GM12891 (cell line): ENCODE data around the gene GRAMD2A.

ENCODE experiments used
- PAX5 ChIP-seq: IDR thresholded peaks from 2 replicates; pipeline ENCODE4 v1.6.1; 2011; ENCODE audit warnings: low read length, moderate library complexity, mild to moderate bottlenecking; ENCODE audit not compliant: insufficient read depth, severe bottlenecking
- POLR2A ChIP-seq: IDR thresholded peaks from 2 replicates; pipeline ENCODE4 v1.6.1; 2011; ENCODE audit warnings: low read depth, low read length, control low read depth
- POLR2AphosphoS5 ChIP-seq: IDR thresholded peaks from 2 replicates; pipeline ENCODE4 v1.6.1; 2011; ENCODE audit warnings: low read depth, low read length, control low read depth

DNA sequence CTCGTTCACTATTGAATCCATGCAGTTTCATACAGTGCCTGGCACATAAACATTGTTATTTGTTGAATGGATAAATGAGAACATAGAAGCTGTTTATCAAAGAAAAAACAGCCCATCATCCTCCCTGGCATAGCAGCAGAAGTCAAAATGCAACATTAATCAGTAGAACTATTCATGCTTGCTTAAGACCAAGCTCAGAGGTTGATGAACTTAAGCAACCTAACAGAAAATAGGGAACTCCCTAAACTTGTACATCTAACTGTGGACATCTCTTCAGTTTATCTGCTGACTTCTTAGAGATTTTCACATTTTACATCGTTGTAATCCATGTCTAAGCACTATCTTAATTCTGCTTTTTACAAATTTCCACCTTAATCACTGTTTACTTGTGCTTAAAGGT is 50.2 kb downstream of the GRAMD2A start:
- no peak for TF ChIP-seq POLR2AphosphoS5
- TF ChIP-seq PAX5 = no peak
- TF ChIP-seq POLR2A = no peak
